HEK293 (cell line): ENCODE data around the gene TUBE1.

ENCODE experiments used
- CTCF ChIA-PET: fragments of 350-600 bp; formaldehyde crosslinking; extraction: SDS; loops from one replicate; lab custom pipeline; 2021; ENCODE audit warnings: antibody characterized with exemption; lab: Yijun Ruan, JAX
- POLR2A ChIA-PET: fragments of 300-600 bp; formaldehyde crosslinking; extraction: SDS; loops from one replicate; lab custom pipeline; 2020; ENCODE audit warnings: antibody characterized with exemption, inconsistent platforms; lab: Yijun Ruan, JAX
- H3K27ac ChIP-seq: fragments of 200-500 bp; sonication (Bioruptor generic); 2 replicates; pipeline ENCODE4 v1.5.1; 2014; ENCODE audit warnings: low read depth, low read length, control low read depth, inconsistent platforms; ENCODE audit errors: extremely low read depth
- H3K36me3 ChIP-seq, 2 experiments: fragments of 200-500 bp in 1 of 2; sonication (Bioruptor generic) in 1 of 2; 1 replicate in 1 of 2; 2 replicates in 1 of 2; pipeline ENCODE4 v1.5.1; 2014 to 2017; ENCODE audit warnings: inconsistent platforms in 2 of 2, low read length in 2 of 2; ENCODE audit not compliant: control insufficient read depth in 2 of 2, insufficient read depth in 1 of 2
- H3K4me1 ChIP-seq: fragments of 200-500 bp; sonication (Bioruptor generic); 2 replicates; pipeline ENCODE4 v1.5.1; 2014; ENCODE audit warnings: mild to moderate bottlenecking, low read length, inconsistent platforms; ENCODE audit not compliant: control insufficient read depth, insufficient read depth
- H3K4me3 ChIP-seq: 2 replicates; pipeline ENCODE4 v1.5.1; 2011; ENCODE audit warnings: low read depth, mild to moderate bottlenecking, control low read depth, low read length, moderate library complexity
- H3K9me3 ChIP-seq: fragments of 200-500 bp; sonication (Bioruptor generic); 2 replicates; pipeline ENCODE4 v1.5.1; 2014; ENCODE audit warnings: low read depth, low read length, inconsistent platforms; ENCODE audit not compliant: control insufficient read depth, insufficient read depth
- CTCF ChIP-seq: fragments of 450-650 bp; formaldehyde crosslinking; IDR thresholded peaks from 2 replicates; pipeline ENCODE4 v1.5.1; 2016; ENCODE audit warnings: missing biosample characterization, missing genetic modification characterization
- GLI2 ChIP-seq: fragments of 450-650 bp; formaldehyde crosslinking; IDR thresholded peaks from 2 replicates; pipeline ENCODE4; 2017; ENCODE audit warnings: missing biosample characterization, missing genetic modification characterization, low read depth, borderline replicate concordance
- MEIS1 ChIP-seq: sonication (generic); formaldehyde crosslinking; IDR thresholded peaks from 2 replicates; pipeline ENCODE4 v1.8.1; 2022; ENCODE audit warnings: missing genetic modification reagents, mild to moderate bottlenecking, borderline replicate concordance
- RBAK ChIP-seq: fragments of 450-650 bp; formaldehyde crosslinking; IDR thresholded peaks from 2 replicates; pipeline ENCODE4 v1.5.1; 2016; ENCODE audit warnings: missing biosample characterization, missing genetic modification characterization
- REPIN1 ChIP-seq: fragments of 450-650 bp; formaldehyde crosslinking; IDR thresholded peaks from 2 replicates; pipeline ENCODE4 v1.5.1; 2017; ENCODE audit warnings: missing biosample characterization, missing genetic modification characterization, low read depth
- SCRT2 ChIP-seq: fragments of 450-650 bp; formaldehyde crosslinking; IDR thresholded peaks from 2 replicates; pipeline ENCODE4 v1.5.1; 2016; ENCODE audit warnings: missing biosample characterization, missing genetic modification characterization
- ZBTB10 ChIP-seq: fragments of 450-650 bp; formaldehyde crosslinking; IDR thresholded peaks from 2 replicates; pipeline ENCODE4 v1.5.1; 2016; ENCODE audit warnings: missing biosample characterization, missing genetic modification characterization
- ZBTB7A ChIP-seq: fragments of 450-650 bp; formaldehyde crosslinking; IDR thresholded peaks from 2 replicates; pipeline ENCODE4 v1.5.1; 2016; ENCODE audit warnings: low read depth, missing biosample characterization, missing genetic modification characterization
- ZFP69B ChIP-seq: fragments of 450-650 bp; formaldehyde crosslinking; IDR thresholded peaks from 2 replicates; pipeline ENCODE4 v1.5.1; 2016; ENCODE audit warnings: missing biosample characterization, missing genetic modification characterization
- ZIC2 ChIP-seq: fragments of 450-650 bp; formaldehyde crosslinking; IDR thresholded peaks from 2 replicates; pipeline ENCODE4 v1.5.1; 2016; ENCODE audit warnings: missing biosample characterization, missing genetic modification characterization
- ZNF10 ChIP-seq: fragments of 450-650 bp; formaldehyde crosslinking; IDR thresholded peaks from 2 replicates; pipeline ENCODE4 v1.5.1; 2017; ENCODE audit warnings: missing biosample characterization, missing genetic modification characterization
- ZNF121 ChIP-seq: fragments of 450-650 bp; formaldehyde crosslinking; IDR thresholded peaks from 2 replicates; pipeline ENCODE4 v1.5.1; 2016; ENCODE audit warnings: missing biosample characterization, missing genetic modification characterization
- ZNF140 ChIP-seq: fragments of 450-650 bp; formaldehyde crosslinking; IDR thresholded peaks from 2 replicates; pipeline ENCODE4 v1.5.1; 2016; ENCODE audit warnings: missing biosample characterization, missing genetic modification characterization
- ZNF148 ChIP-seq: fragments of 450-650 bp; formaldehyde crosslinking; IDR thresholded peaks from 2 replicates; pipeline ENCODE4 v1.5.0; 2017; ENCODE audit warnings: missing biosample characterization, missing genetic modification characterization, borderline replicate concordance
- ZNF169 ChIP-seq: fragments of 450-650 bp; formaldehyde crosslinking; IDR thresholded peaks from 2 replicates; pipeline ENCODE4 v1.5.1; 2016; ENCODE audit warnings: missing biosample characterization, missing genetic modification characterization
- ZNF350 ChIP-seq: fragments of 450-650 bp; formaldehyde crosslinking; IDR thresholded peaks from 2 replicates; pipeline ENCODE4 v1.5.0; 2017; ENCODE audit warnings: missing biosample characterization, mild to moderate bottlenecking, missing genetic modification characterization
- ZNF354C ChIP-seq: fragments of 450-650 bp; formaldehyde crosslinking; IDR thresholded peaks from 2 replicates; pipeline ENCODE4 v1.5.1; 2016; ENCODE audit warnings: missing biosample characterization, missing genetic modification characterization, low read depth, borderline replicate concordance
- ZNF366 ChIP-seq: fragments of 450-650 bp; formaldehyde crosslinking; conservative IDR thresholded peaks from 2 replicates; pipeline ENCODE4 v1.5.1; 2016; ENCODE audit warnings: missing biosample characterization, missing genetic modification characterization
- ZNF391 ChIP-seq: fragments of 450-650 bp; formaldehyde crosslinking; IDR thresholded peaks from 2 replicates; pipeline ENCODE4 v1.5.1; 2016; ENCODE audit warnings: low read depth, missing biosample characterization, missing genetic modification characterization, borderline replicate concordance
- ZNF423 ChIP-seq: fragments of 450-650 bp; formaldehyde crosslinking; IDR thresholded peaks from 2 replicates; pipeline ENCODE4 v1.5.1; 2016; ENCODE audit warnings: missing biosample characterization, missing genetic modification characterization
- ZNF549 ChIP-seq: fragments of 450-650 bp; IDR thresholded peaks from 2 replicates; pipeline ENCODE4 v1.5.1; 2018; ENCODE audit warnings: missing biosample characterization, missing genetic modification characterization, mild to moderate bottlenecking, inconsistent platforms, moderate library complexity
- ZNF621 ChIP-seq: fragments of 450-650 bp; formaldehyde crosslinking; IDR thresholded peaks from 2 replicates; pipeline ENCODE4 v1.5.1; 2017; ENCODE audit warnings: missing biosample characterization, missing genetic modification characterization
- ZNF639 ChIP-seq: fragments of 450-650 bp; formaldehyde crosslinking; IDR thresholded peaks from 2 replicates; pipeline ENCODE4 v1.5.1; 2016; ENCODE audit warnings: missing biosample characterization, missing genetic modification characterization
- ZNF645 ChIP-seq: fragments of 450-650 bp; formaldehyde crosslinking; IDR thresholded peaks from 2 replicates; pipeline ENCODE4; 2016; ENCODE audit warnings: missing biosample characterization, missing genetic modification characterization
- ZNF660 ChIP-seq: fragments of 450-650 bp; IDR thresholded peaks from 2 replicates; pipeline ENCODE4 v1.5.1; 2018; ENCODE audit warnings: missing biosample characterization, mild to moderate bottlenecking, missing genetic modification characterization
- ZNF670 ChIP-seq: fragments of 450-650 bp; formaldehyde crosslinking; IDR thresholded peaks from 2 replicates; pipeline ENCODE4 v1.5.1; 2016; ENCODE audit warnings: missing biosample characterization, missing genetic modification characterization, low read depth
- ZNF792 ChIP-seq: fragments of 450-650 bp; formaldehyde crosslinking; IDR thresholded peaks from 2 replicates; pipeline ENCODE4 v1.5.1; 2016; ENCODE audit warnings: missing biosample characterization, missing genetic modification characterization
- ZSCAN23 ChIP-seq: fragments of 450-650 bp; formaldehyde crosslinking; IDR thresholded peaks from 2 replicates; pipeline ENCODE4 v1.5.1; 2016; ENCODE audit warnings: missing biosample characterization, missing genetic modification characterization
- ZXDB ChIP-seq: fragments of 450-650 bp; formaldehyde crosslinking; IDR thresholded peaks from 2 replicates; pipeline ENCODE4 v1.5.1; 2016; ENCODE audit warnings: missing biosample characterization, missing genetic modification characterization

The TUBE1 gene

GRCh38 chr6:112040956-112041355 lies 46.3 kb downstream of the TUBE1 start:
- Histone ChIP-seq H3K27ac (no peak overlapping the region), H3K36me3 (no peaks in the 10 kb centered on the region), H3K4me1 (no peaks in the 10 kb centered on the region), H3K9me3 (no peaks in the 10 kb centered on the region), H3K4me3 (no peak overlapping the region)
- CTCF ChIA-PET: interaction anchor here (0.6 to 7.4 kb wide), 18 partner anchors 8 to 1112 kb away, joined by 3 to 139 read pairs (median 4); no protein-coding TSS in a partner anchor
- TF ChIP-seq RBAK (tag by site-specific recombination): no peak
- TF ChIP-seq MEIS1: no peak
- TF ChIP-seq ZFP69B (tag by site-specific recombination): no peak
- no peak for TF ChIP-seq ZNF391 (tag by site-specific recombination)
- no peak for TF ChIP-seq REPIN1 (tag by site-specific recombination)
- TF ChIP-seq ZNF549 (tag by site-specific recombination): no peak
- TF ChIP-seq ZNF366 (tag by site-specific recombination): no peak
- no peak for TF ChIP-seq ZNF140 (tag by site-specific recombination)
- TF ChIP-seq ZNF621 (tag by site-specific recombination): no peak
- no peak for TF ChIP-seq ZNF148 (tag by site-specific recombination)
- no peak for TF ChIP-seq SCRT2
- TF ChIP-seq ZNF121 (tag by site-specific recombination): no peak
- TF ChIP-seq ZNF639 (tag by site-specific recombination): no peak
- no peak for TF ChIP-seq ZNF792 (tag by site-specific recombination)
- TF ChIP-seq ZNF645 (tag by site-specific recombination): no peak
- TF ChIP-seq ZNF660 (tag by site-specific recombination): no peak
- POLR2A ChIA-PET: no interaction called here

GRCh38 chr6:112039431-112039770 lies 47.9 kb downstream of the TUBE1 start:
- Histone ChIP-seq H3K36me3 (no peaks in the 10 kb centered on the region), H3K27ac (no peak overlapping the region), H3K4me1 (no peaks in the 10 kb centered on the region), H3K4me3 (no peak overlapping the region), H3K9me3 (no peaks in the 10 kb centered on the region)
- CTCF ChIA-PET: interaction anchor here (6.8 to 7.4 kb wide), 2 partner anchors 12 to 333 kb away, joined by 88 to 139 read pairs; no protein-coding TSS in a partner anchor
- POLR2A ChIA-PET: no interaction called here
- TF ChIP-seq ZXDB (tag by site-specific recombination) (no peak), ZBTB10 (tag by site-specific recombination) (no peak), ZBTB7A (no peak), ZNF10 (tag by site-specific recombination) (no peak), ZNF140 (tag by site-specific recombination) (no peak), ZNF354C (tag by site-specific recombination) (no peak), ZIC2 (tag by site-specific recombination) (no peak), ZNF169 (no peak), ZNF423 (tag by site-specific recombination) (no peak), CTCF (tag by site-specific recombination) (no peak), ZSCAN23 (tag by site-specific recombination) (no peak), ZNF350 (no peak), GLI2 (no peak), ZNF670 (tag by site-specific recombination) (no peak)
